ENCODE measurements around the gene SHMT1.
A peak's percentile ranks its signal among the peaks of the same experiment; 100 is the strongest.
"Not testable (repeated sequence)": the region's sequence is repeated elsewhere in the genome, so short reads cannot be mapped to it uniquely, and the experiment has no call there.

SHMT1 gene

GRCh38 chr17:18370761-18371160 is 7.4 kb upstream of the SHMT1 start:
- no peak for DNase-seq (ENCODE audit: insufficient read length)
- TF ChIP-seq TAF1 (IDR thresholded peaks at IDR 0.05; ENCODE audit: borderline replicate concordance, low read depth, low read length) = no peak
- TF ChIP-seq POLR2A (IDR thresholded peaks at IDR 0.05; ENCODE audit: low read depth, low read length) = no peak
- no peak for TF ChIP-seq POLR2AphosphoS5 (IDR thresholded peaks at IDR 0.05; ENCODE audit: low read depth, low read length)
- FAIRE-seq = no peak

GRCh38 chr17:18368946-18369345 is 5.6 kb upstream of the SHMT1 start:
- no peak for TF ChIP-seq POLR2AphosphoS5 (IDR thresholded peaks at IDR 0.05; ENCODE audit: low read depth, low read length)
- no peak for TF ChIP-seq POLR2A (IDR thresholded peaks at IDR 0.05; ENCODE audit: low read depth, low read length)
- TF ChIP-seq TAF1 (IDR thresholded peaks at IDR 0.05; ENCODE audit: borderline replicate concordance, low read depth, low read length) = no peak
- DNase-seq (ENCODE audit: insufficient read length) (no peak), FAIRE-seq (no peak)

- FAIRE-seq = no peak
- TF ChIP-seq TAF1 (IDR thresholded peaks at IDR 0.05; ENCODE audit: borderline replicate concordance, low read depth, low read length) (no peak), POLR2AphosphoS5 (IDR thresholded peaks at IDR 0.05; ENCODE audit: low read depth, low read length) (no peak), POLR2A (IDR thresholded peaks at IDR 0.05; ENCODE audit: low read depth, low read length) (no peak)
- DNase-seq (ENCODE audit: insufficient read length) = no peak
Observed at GRCh38 chr17:18364166-18364565, 816 bp upstream of the SHMT1 start.

- FAIRE-seq (peak; percentile 53), DNase-seq (ENCODE audit: insufficient read length) (no peak)
Observed at GRCh38 chr17:18362698-18363100, 651 bp downstream of the SHMT1 start.

GRCh38 chr17:18361837-18362697 is 1.3 kb downstream of the SHMT1 start:
- no peak for FAIRE-seq
- TF ChIP-seq POLR2A (IDR thresholded peaks at IDR 0.05; ENCODE audit: low read depth, low read length) (no peak), POLR2AphosphoS5 (IDR thresholded peaks at IDR 0.05; ENCODE audit: low read depth, low read length) (no peak), TAF1 (IDR thresholded peaks at IDR 0.05; ENCODE audit: borderline replicate concordance, low read depth, low read length) (no peak)
- DNase-seq (ENCODE audit: insufficient read length) = no peak

More at GRCh38 chr17:18362698-18363100, 651 bp downstream of the SHMT1 start:
- TF ChIP-seq POLR2AphosphoS5 (IDR thresholded peaks at IDR 0.05; ENCODE audit: low read depth, low read length) = no peak
- no peak for TF ChIP-seq TAF1 (IDR thresholded peaks at IDR 0.05; ENCODE audit: borderline replicate concordance, low read depth, low read length)
- TF ChIP-seq POLR2A (IDR thresholded peaks at IDR 0.05; ENCODE audit: low read depth, low read length) = no peak

- TF ChIP-seq POLR2AphosphoS5 (IDR thresholded peaks at IDR 0.05; ENCODE audit: low read depth, low read length) = no peak
- no peak for TF ChIP-seq TAF1 (IDR thresholded peaks at IDR 0.05; ENCODE audit: borderline replicate concordance, low read depth, low read length)
- no peak for TF ChIP-seq POLR2A (IDR thresholded peaks at IDR 0.05; ENCODE audit: low read depth, low read length)
- FAIRE-seq = no peak
- no peak for DNase-seq (ENCODE audit: insufficient read length)
Observed at GRCh38 chr17:18360518-18360917, 2.8 kb downstream of the SHMT1 start.

- no peak for FAIRE-seq
- TF ChIP-seq POLR2A (IDR thresholded peaks at IDR 0.05; ENCODE audit: low read depth, low read length) (no peak), TAF1 (IDR thresholded peaks at IDR 0.05; ENCODE audit: borderline replicate concordance, low read depth, low read length) (no peak), POLR2AphosphoS5 (IDR thresholded peaks at IDR 0.05; ENCODE audit: low read depth, low read length) (no peak)
- no peak for DNase-seq (ENCODE audit: insufficient read length)
Observed at GRCh38 chr17:18356624-18357023, 6.7 kb downstream of the SHMT1 start.

- no peak for FAIRE-seq
- no peak for DNase-seq (ENCODE audit: insufficient read length)
- TF ChIP-seq POLR2AphosphoS5 (IDR thresholded peaks at IDR 0.05; ENCODE audit: low read depth, low read length) (no peak), POLR2A (IDR thresholded peaks at IDR 0.05; ENCODE audit: low read depth, low read length) (no peak), TAF1 (IDR thresholded peaks at IDR 0.05; ENCODE audit: borderline replicate concordance, low read depth, low read length) (no peak)
Observed at GRCh38 chr17:18353541-18353940, 9.8 kb downstream of the SHMT1 start.

- FAIRE-seq (no peak), DNase-seq (ENCODE audit: insufficient read length) (no peak)
- no peak for TF ChIP-seq POLR2A (IDR thresholded peaks at IDR 0.05; ENCODE audit: low read depth, low read length)
- no peak for TF ChIP-seq TAF1 (IDR thresholded peaks at IDR 0.05; ENCODE audit: borderline replicate concordance, low read depth, low read length)
- TF ChIP-seq POLR2AphosphoS5 (IDR thresholded peaks at IDR 0.05; ENCODE audit: low read depth, low read length) = no peak
Observed at GRCh38 chr17:18344021-18344420, 19.3 kb downstream of the SHMT1 start.

GRCh38 chr17:18339933-18340332 is 23.4 kb downstream of the SHMT1 start:
- DNase-seq (ENCODE audit: insufficient read length) (no peak), FAIRE-seq (no peak)
- TF ChIP-seq POLR2A (IDR thresholded peaks at IDR 0.05; ENCODE audit: low read depth, low read length) = no peak
- no peak for TF ChIP-seq TAF1 (IDR thresholded peaks at IDR 0.05; ENCODE audit: borderline replicate concordance, low read depth, low read length)
- TF ChIP-seq POLR2AphosphoS5 (IDR thresholded peaks at IDR 0.05; ENCODE audit: low read depth, low read length) = no peak

GRCh38 chr17:18338158-18338557 is 25.2 kb downstream of the SHMT1 start:
- not testable (repeated sequence) for FAIRE-seq; DNase-seq (ENCODE audit: insufficient read length)

- FAIRE-seq (no peak), DNase-seq (ENCODE audit: insufficient read length) (no peak)
- TF ChIP-seq POLR2AphosphoS5 (IDR thresholded peaks at IDR 0.05; ENCODE audit: low read depth, low read length) (no peak), TAF1 (IDR thresholded peaks at IDR 0.05; ENCODE audit: borderline replicate concordance, low read depth, low read length) (no peak), POLR2A (IDR thresholded peaks at IDR 0.05; ENCODE audit: low read depth, low read length) (no peak)
Observed at GRCh38 chr17:18332909-18333489, 30.4 kb downstream of the SHMT1 start.

All from GM12892 (cell line).